Lower leg skin (tissue), 4 donors: ENCODE results near the gene EFCAB8. TPM values are rescaled to one million over a fixed set of nuclear protein-coding genes. Genes with fewer than 3 reads are reported as not detected.

ENCODE experiments used
- DNase-seq, 2 donors: peaks; one replicate each; pipeline ENCODE4 v3.0.0-alpha.2; 2019; ENCODE audit warnings: low spot score in 2 of 2
- H3K4me3 ChIP-seq: fragments of 200-600 bp; sonication (generic); 2 replicates; pipeline ENCODE4 v1.5.1; 2017; ENCODE audit warnings: mild to moderate bottlenecking, low read depth; ENCODE audit not compliant: poor library complexity, severe bottlenecking
- POLR2A ChIP-seq, 2 donors: fragments of 450-650 bp; IDR thresholded peaks; one replicate each; pipeline ENCODE4 v1.6.1; 2016 to 2017; ENCODE audit warnings: antibody characterized with exemption in 2 of 2, mild to moderate bottlenecking in 1 of 2, moderate library complexity in 1 of 2
- WGBS, 2 donors: methylation state at CpG; one replicate each; pipeline ENCODE4 v1.1.5; 2018; 5-methylcytosine and 5-hydroxymethylcytosine counted together
- intact Hi-C: fragments of 100-400 bp; cut with DNase I; formaldehyde crosslinking; loops from one replicate; pipeline ENCODE4 v1.15.0; 2023; ENCODE audit warnings: low total_unique reads
- total RNA-seq, 4 donors: library from RNA; depleted of rRNA; stranded (reverse); fragments of >200 nt; gene quantifications; one replicate each; pipeline ENCODE4 v1.1.0, GENCODE V29; 2016
- TF ChIP-seq, protein P1 (sequence below), 3 donors: fragments of 450-650 bp; IDR thresholded peaks; one replicate each; pipeline ENCODE4 v1.5.1; 2016; ENCODE audit warnings: antibody characterized with exemption in 3 of 3, mild to moderate bottlenecking in 3 of 3, moderate library complexity in 2 of 3

Gene EFCAB8
- total RNA-seq, 4 donors from 2014 or later: not detected

DNA sequence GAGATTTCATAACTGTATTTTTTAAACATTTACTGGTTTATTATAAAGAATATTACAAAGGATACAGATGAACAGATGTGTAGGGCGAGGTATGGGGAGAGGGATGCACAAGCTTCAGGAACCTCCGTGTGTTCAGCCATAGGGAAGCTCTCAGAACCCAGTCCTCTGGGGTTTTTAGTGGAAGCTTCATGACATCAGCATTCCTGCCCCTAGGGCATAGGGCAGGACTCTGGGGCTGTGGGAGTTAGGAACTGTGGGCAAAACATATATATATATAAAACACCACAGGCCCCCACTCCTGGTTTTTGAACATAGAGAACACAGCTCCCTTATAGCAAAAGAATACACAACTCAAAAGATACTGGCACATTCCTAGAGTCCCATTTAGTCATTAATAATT lies 21.9 kb downstream of the EFCAB8 start:
- 78 to 81% methylated on average over 2 of the region's 2 CpGs for WGBS, 2 donors
- intact Hi-C loops: loop anchor here (10.0 kb wide), 1 partner anchor 96 kb away; no protein-coding TSS in a partner anchor
- no peak overlapping the region for H3K4me3 ChIP-seq
- DNase-seq: no peak
- TF ChIP-seq, protein P1, sequence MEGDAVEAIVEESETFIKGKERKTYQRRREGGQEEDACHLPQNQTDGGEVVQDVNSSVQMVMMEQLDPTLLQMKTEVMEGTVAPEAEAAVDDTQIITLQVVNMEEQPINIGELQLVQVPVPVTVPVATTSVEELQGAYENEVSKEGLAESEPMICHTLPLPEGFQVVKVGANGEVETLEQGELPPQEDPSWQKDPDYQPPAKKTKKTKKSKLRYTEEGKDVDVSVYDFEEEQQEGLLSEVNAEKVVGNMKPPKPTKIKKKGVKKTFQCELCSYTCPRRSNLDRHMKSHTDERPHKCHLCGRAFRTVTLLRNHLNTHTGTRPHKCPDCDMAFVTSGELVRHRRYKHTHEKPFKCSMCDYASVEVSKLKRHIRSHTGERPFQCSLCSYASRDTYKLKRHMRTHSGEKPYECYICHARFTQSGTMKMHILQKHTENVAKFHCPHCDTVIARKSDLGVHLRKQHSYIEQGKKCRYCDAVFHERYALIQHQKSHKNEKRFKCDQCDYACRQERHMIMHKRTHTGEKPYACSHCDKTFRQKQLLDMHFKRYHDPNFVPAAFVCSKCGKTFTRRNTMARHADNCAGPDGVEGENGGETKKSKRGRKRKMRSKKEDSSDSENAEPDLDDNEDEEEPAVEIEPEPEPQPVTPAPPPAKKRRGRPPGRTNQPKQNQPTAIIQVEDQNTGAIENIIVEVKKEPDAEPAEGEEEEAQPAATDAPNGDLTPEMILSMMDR (IDR thresholded peaks at IDR 0.05): no peak
- no peak for TF ChIP-seq POLR2A (IDR thresholded peaks at IDR 0.05)

DNA sequence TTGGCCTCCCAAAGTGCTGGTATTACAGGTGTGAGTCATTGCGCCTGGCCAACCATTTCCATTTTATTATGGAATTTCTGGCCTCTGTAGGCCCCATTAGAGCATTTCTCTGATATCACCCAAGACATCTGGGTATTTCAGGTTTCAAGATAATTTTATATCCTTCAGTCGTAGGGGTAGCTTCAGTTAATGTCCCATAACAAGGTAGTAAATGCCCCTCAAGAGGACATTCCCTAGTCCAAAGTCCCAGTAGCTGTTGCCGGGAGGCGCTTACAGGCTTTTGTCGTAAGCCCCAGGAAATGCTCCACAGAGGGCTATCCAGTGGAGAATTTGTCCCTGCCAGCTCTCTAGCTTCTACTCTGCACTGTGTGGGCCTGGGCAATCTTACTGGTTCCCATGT lies 24.4 kb downstream of the EFCAB8 start:
- TF ChIP-seq, protein P1 (IDR thresholded peaks at IDR 0.05): no peak
- TF ChIP-seq POLR2A (IDR thresholded peaks at IDR 0.05): no peak
- no peak overlapping the region for H3K4me3 ChIP-seq
- intact Hi-C loops: loop anchor here (10.0 kb wide), 1 partner anchor 98 kb away; no protein-coding TSS in a partner anchor
- DNase-seq: no peak
- WGBS, 2 donors: 77 to 88% methylated on average over 5 of the region's 5 CpGs

DNA sequence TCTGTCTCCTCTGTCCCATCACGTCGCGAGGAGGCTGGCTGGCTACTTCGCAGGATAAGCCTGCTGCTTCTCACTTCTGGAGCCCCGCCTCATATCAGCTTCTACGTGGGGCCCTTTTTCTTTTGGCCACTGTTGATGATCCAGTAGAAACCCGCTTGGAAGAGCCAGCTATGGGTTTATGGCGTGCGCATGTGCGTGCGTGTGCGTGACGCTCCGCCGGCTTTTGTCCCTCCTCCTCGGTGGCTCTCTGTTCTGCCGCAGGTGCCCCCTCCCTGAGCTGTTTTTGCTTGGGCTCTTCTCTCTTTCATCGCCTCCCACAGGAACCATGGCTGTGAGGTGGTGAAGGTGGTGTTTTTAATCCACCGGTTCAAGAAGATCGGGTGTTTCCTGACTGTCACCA lies 26.5 kb downstream of the EFCAB8 start:
- 85 to 94% methylated on average over 20 of the region's 20 CpGs for WGBS, 2 donors
- TF ChIP-seq, protein P1 (IDR thresholded peaks at IDR 0.05): no peak
- TF ChIP-seq POLR2A (IDR thresholded peaks at IDR 0.05): no peak

DNA sequence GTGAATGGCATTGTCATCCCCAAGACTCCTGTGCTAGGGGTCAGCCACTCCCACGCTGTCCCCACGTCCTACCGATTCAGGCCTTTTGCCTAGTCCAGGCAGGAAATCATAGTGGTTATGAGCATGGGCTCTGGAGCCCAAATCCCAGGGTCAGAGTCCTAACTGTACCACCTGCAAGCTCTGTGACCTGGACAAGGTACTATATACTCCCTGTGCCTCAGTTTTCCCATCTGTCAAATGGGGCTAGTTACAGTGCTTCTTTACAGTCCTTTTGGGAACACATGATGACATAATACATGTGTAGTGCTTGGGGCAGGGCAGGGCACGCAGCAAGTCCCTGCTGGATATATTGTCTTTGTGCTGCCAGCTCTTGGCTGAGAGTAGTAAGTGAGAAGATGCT lies 27.2 kb downstream of the EFCAB8 start:
- WGBS, 2 donors: 79 to 84% methylated on average over 4 of the region's 4 CpGs
- H3K4me3 ChIP-seq: no peak overlapping the region
- DNase-seq: no peak
- intact Hi-C loops: loop anchor here (10.0 kb wide), 1 partner anchor 101 kb away; no protein-coding TSS in a partner anchor
- TF ChIP-seq, protein P1 (IDR thresholded peaks at IDR 0.05): no peak
- no peak for TF ChIP-seq POLR2A (IDR thresholded peaks at IDR 0.05)

More for the DNA sequence above, 26.5 kb downstream of the EFCAB8 start:
- H3K4me3 ChIP-seq: no peak overlapping the region
- intact Hi-C loops: loop anchor here (10.0 kb wide), 1 partner anchor 100 kb away; no protein-coding TSS in a partner anchor
- DNase-seq: no peak

DNA sequence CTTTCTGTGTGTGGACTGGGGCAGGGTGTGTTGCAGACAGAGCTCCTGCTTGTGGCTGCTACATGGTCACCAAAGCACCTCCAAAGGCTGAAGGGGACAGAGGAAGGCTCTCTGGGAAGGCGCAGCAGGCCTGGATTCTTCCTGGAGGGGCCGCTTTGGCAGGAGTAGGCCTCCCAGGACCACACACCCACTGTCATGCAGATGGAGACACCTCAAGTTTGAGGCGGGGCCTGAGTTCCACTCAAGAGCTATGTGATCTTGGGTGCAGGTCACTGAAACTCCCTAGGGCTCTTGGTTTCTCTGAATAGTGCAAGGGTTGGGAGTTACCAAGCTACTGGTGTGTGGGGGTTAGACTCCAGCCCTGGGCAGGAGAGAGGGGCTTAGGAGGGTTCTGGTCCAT lies 27.9 kb downstream of the EFCAB8 start:
- H3K4me3 ChIP-seq: no peak overlapping the region
- intact Hi-C loops: loop anchor here (10.0 kb wide), 1 partner anchor 102 kb away; no protein-coding TSS in a partner anchor
- no peak for TF ChIP-seq POLR2A (IDR thresholded peaks at IDR 0.05)
- TF ChIP-seq, protein P1 (IDR thresholded peaks at IDR 0.05): no peak
- DNase-seq: no peak
- WGBS, 2 donors: 74 to 100% methylated on average over 1 to 3 of the region's 3 CpGs

DNA sequence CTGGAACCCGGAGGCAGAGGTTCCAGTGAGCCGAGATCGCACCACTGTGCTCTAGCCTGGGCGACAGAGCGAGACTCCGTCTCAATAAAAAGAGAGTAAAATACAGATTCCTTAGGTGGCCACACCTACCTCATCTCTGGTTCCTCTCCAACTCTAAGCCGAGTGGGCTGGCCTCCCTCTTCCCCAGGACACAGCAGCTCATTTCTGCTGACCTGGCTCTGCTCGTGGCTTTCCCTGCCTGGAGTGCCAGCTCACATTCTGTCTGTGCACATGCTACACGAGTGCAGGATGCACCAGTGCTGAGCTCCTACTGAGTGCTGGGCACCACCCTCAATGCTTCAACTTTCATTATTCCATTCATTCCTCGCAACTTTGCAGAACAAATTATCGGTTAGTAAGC lies 28.8 kb downstream of the EFCAB8 start:
- intact Hi-C loops: loop anchor here (10.0 kb wide), 1 partner anchor 103 kb away; no protein-coding TSS in a partner anchor
- no peak overlapping the region for H3K4me3 ChIP-seq
- DNase-seq: no peak
- TF ChIP-seq, protein P1 (IDR thresholded peaks at IDR 0.05): no peak
- no peak for TF ChIP-seq POLR2A (IDR thresholded peaks at IDR 0.05)
- WGBS, 2 donors: 69 to 79% methylated on average over 11 of the region's 11 CpGs
